UCSD-AML1 (cell line): ENCODE measurements around the gene BST1.

Experiments
- DNase-seq: peaks from one replicate; lab custom pipeline; 2025; ENCODE audit not compliant: unreplicated experiment; lab: John Stamatoyannopoulos, UW

BST1 gene

GRCh38 chr4:15777697-15778288 is 74.9 kb downstream of the BST1 start:
- no peak for DNase-seq

- peak; percentile 48 for DNase-seq
Measured at GRCh38 chr4:15778289-15779241, 75.7 kb downstream of the BST1 start, which contains the start of gene CD38. CD38 (plus strand) TSS chr4:15778328; CDS start chr4:15778415, 87 bp downstream.

- no peak for DNase-seq
Measured at GRCh38 chr4:15779306-15779705, 76.4 kb downstream of the BST1 start.

- no peak for DNase-seq
Measured at GRCh38 chr4:15779809-15780208, 76.9 kb downstream of the BST1 start.

GRCh38 chr4:15781427-15782095 is 78.7 kb downstream of the BST1 start:
- DNase-seq, result no peak
